Measurements from ENCODE around the gene WDR48. TPM values are rescaled to one million over a fixed set of nuclear protein-coding genes. Genes with fewer than 3 reads are reported as not detected.

The WDR48 gene
- total and polyA plus RNA-seq, 2 experiments from 2014 or later = 27.2 to 54.3 TPM

- TF ChIP-seq, protein P1, sequence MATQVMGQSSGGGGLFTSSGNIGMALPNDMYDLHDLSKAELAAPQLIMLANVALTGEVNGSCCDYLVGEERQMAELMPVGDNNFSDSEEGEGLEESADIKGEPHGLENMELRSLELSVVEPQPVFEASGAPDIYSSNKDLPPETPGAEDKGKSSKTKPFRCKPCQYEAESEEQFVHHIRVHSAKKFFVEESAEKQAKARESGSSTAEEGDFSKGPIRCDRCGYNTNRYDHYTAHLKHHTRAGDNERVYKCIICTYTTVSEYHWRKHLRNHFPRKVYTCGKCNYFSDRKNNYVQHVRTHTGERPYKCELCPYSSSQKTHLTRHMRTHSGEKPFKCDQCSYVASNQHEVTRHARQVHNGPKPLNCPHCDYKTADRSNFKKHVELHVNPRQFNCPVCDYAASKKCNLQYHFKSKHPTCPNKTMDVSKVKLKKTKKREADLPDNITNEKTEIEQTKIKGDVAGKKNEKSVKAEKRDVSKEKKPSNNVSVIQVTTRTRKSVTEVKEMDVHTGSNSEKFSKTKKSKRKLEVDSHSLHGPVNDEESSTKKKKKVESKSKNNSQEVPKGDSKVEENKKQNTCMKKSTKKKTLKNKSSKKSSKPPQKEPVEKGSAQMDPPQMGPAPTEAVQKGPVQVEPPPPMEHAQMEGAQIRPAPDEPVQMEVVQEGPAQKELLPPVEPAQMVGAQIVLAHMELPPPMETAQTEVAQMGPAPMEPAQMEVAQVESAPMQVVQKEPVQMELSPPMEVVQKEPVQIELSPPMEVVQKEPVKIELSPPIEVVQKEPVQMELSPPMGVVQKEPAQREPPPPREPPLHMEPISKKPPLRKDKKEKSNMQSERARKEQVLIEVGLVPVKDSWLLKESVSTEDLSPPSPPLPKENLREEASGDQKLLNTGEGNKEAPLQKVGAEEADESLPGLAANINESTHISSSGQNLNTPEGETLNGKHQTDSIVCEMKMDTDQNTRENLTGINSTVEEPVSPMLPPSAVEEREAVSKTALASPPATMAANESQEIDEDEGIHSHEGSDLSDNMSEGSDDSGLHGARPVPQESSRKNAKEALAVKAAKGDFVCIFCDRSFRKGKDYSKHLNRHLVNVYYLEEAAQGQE (IDR thresholded peaks at IDR 0.05; ENCODE audit: unreplicated experiment) = no peak
- TF ChIP-seq STAT1 (IDR thresholded peaks at IDR 0.05; ENCODE audit: unreplicated experiment) = no peak
- no peak for TF ChIP-seq CTCF (conservative IDR thresholded peaks at IDR 0.05; ENCODE audit: low read depth in 2 of 2)
- no peak for TF ChIP-seq POLR2AphosphoS5 (IDR thresholded peaks at IDR 0.05; ENCODE audit: low read depth)
- TF ChIP-seq, protein P2, sequence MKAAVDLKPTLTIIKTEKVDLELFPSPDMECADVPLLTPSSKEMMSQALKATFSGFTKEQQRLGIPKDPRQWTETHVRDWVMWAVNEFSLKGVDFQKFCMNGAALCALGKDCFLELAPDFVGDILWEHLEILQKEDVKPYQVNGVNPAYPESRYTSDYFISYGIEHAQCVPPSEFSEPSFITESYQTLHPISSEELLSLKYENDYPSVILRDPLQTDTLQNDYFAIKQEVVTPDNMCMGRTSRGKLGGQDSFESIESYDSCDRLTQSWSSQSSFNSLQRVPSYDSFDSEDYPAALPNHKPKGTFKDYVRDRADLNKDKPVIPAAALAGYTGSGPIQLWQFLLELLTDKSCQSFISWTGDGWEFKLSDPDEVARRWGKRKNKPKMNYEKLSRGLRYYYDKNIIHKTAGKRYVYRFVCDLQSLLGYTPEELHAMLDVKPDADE (IDR thresholded peaks at IDR 0.05) = no peak
These were observed 50.9 kb downstream of the WDR48 start (continued) for GRCh38 chr3:39102504-39103323.

GRCh38 chr3:39103324-39103693 lies 51.5 kb downstream of the WDR48 start:
- Histone ChIP-seq H3K4me1 (ENCODE audit: insufficient read depth) (no peaks in the 10 kb centered on the region), H3K27ac (ENCODE audit: low read depth) (no peak overlapping the region), H3F3A (replicated peaks; ENCODE audit: low read depth) (no peaks in the 10 kb centered on the region), H3K9me2 (ENCODE audit: insufficient read depth) (no peaks in the 10 kb centered on the region), H4K20me1 (replicated peaks; ENCODE audit: insufficient read depth) (peaks cover 12% of the 10 kb centered on the region), H3K4me2 (no peak overlapping the region), H3K27me3 (ENCODE audit: insufficient read depth) (no peaks in the 10 kb centered on the region), H2AFZ (no peak overlapping the region), H3K36me3 (ENCODE audit: insufficient read depth) (no peaks in the 10 kb centered on the region), H3K79me2 (replicated peaks; ENCODE audit: insufficient read depth) (peaks cover 9% of the 10 kb centered on the region), H3K4me3 (no peak overlapping the region)
- Mint-ChIP-seq H3K36me3 (ENCODE audit: low read depth) (peaks cover 4% of the 10 kb centered on the region), H3K9me3 (no peaks in the 10 kb centered on the region; the same call in 2 of the 3 replicates), H3K27me3 (ENCODE audit: insufficient read depth, low read depth, poor library complexity) (peaks cover 12% of the 10 kb centered on the region), H3K4me3 (no peak overlapping the region), H3K4me1 (peaks cover 28% of the 10 kb centered on the region), H3K27ac (peak overlapping the region; percentile 71; the same call in 1 of the 2 replicates)
- TF ChIP-seq, protein P1 (IDR thresholded peaks at IDR 0.05; ENCODE audit: unreplicated experiment) = no peak
- TF ChIP-seq CTCF (conservative IDR thresholded peaks at IDR 0.05; ENCODE audit: low read depth in 2 of 2) = peak; percentile 31 to 48
- DNase-seq (ENCODE audit: low spot score) (peak; percentile 68), ATAC-seq (peak; percentile 9)

All from GM23338 (cell line).